HepG2 (cell line): ENCODE data around the gene THRA. TPM values are rescaled to one million over a fixed set of nuclear protein-coding genes. Genes with fewer than 3 reads are reported as not detected.

Experiments used
- AGO1 ChIP-seq: fragments of 200-400 bp; formaldehyde crosslinking; IDR thresholded peaks from 2 replicates; pipeline ENCODE4 v1.6.1; 2017; ENCODE audit warnings: mild to moderate bottlenecking, low read depth, low read length, moderate library complexity; ENCODE audit not compliant: poor library complexity, severe bottlenecking
- BORCS8-MEF2B ChIP-seq: sonication (generic); formaldehyde crosslinking; IDR thresholded peaks from 2 replicates; pipeline ENCODE4 v1.8.0; 2022; ENCODE audit warnings: mild to moderate bottlenecking, missing genetic modification reagents
- CEBPB ChIP-seq: IDR thresholded peaks from 2 replicates; pipeline ENCODE4 v1.6.1; 2011; ENCODE audit warnings: low read depth, low read length, improper control_type of control experiment, borderline replicate concordance
- CHD4 ChIP-seq: fragments of 200-600 bp; sonication (generic); IDR thresholded peaks from 2 replicates; pipeline ENCODE4 v1.7.0; 2017; ENCODE audit warnings: mild to moderate bottlenecking, low read length, borderline replicate concordance
- DMTF1 ChIP-seq: sonication (generic); formaldehyde crosslinking; IDR thresholded peaks from 2 replicates; pipeline ENCODE4 v1.4.0; 2020; ENCODE audit warnings: mild to moderate bottlenecking, missing genetic modification reagents
- HOXA5 ChIP-seq: sonication (generic); formaldehyde crosslinking; IDR thresholded peaks from 2 replicates; pipeline ENCODE4 v1.4.0; 2020; ENCODE audit warnings: missing genetic modification reagents
- KAT7 ChIP-seq: IDR thresholded peaks from 2 replicates; pipeline ENCODE4 v1.6.1; 2018; ENCODE audit warnings: borderline replicate concordance, missing compliant biosample characterization
- NFE2 ChIP-seq: sonication (generic); formaldehyde crosslinking; IDR thresholded peaks from 2 replicates; pipeline ENCODE4 v1.4.0; 2020; ENCODE audit warnings: missing genetic modification reagents
- NR2C2 ChIP-seq: sonication (generic); formaldehyde crosslinking; IDR thresholded peaks from 2 replicates; pipeline ENCODE4 v1.4.0; 2020; ENCODE audit warnings: missing genetic modification reagents, mild to moderate bottlenecking, moderate library complexity, borderline replicate concordance
- PHF20 ChIP-seq: sonication (generic); formaldehyde crosslinking; IDR thresholded peaks from 2 replicates; pipeline ENCODE4 v1.5.0; 2020; ENCODE audit warnings: mild to moderate bottlenecking, missing genetic modification reagents
- RAD51 ChIP-seq: fragments of 450-650 bp; IDR thresholded peaks from 2 replicates; pipeline ENCODE4 v1.6.1; 2016; ENCODE audit warnings: borderline replicate concordance
- RBM22 ChIP-seq: fragments of 200-400 bp; formaldehyde crosslinking; optimal IDR thresholded peaks from 2 replicates; pipeline ENCODE3; 2017; ENCODE audit warnings: mild to moderate bottlenecking, low read length, moderate library complexity
- RCOR2 ChIP-seq: IDR thresholded peaks from 2 replicates; pipeline ENCODE4 v1.6.1; 2016; ENCODE audit warnings: missing biosample characterization, missing genetic modification reagents
- REXO4 ChIP-seq: sonication (generic); formaldehyde crosslinking; IDR thresholded peaks from 2 replicates; pipeline ENCODE4 v1.8.0; 2022; ENCODE audit warnings: missing genetic modification reagents, mild to moderate bottlenecking, borderline replicate concordance
- SCMH1 ChIP-seq: sonication (generic); formaldehyde crosslinking; IDR thresholded peaks from 2 replicates; pipeline ENCODE4 v1.9.0; 2021; ENCODE audit warnings: missing genetic modification reagents, mild to moderate bottlenecking, borderline replicate concordance
- ZC3H4 ChIP-seq: sonication (generic); formaldehyde crosslinking; IDR thresholded peaks from 2 replicates; pipeline ENCODE4 v1.4.0; 2020; ENCODE audit warnings: missing genetic modification reagents, borderline replicate concordance
- ZNF138 ChIP-seq: sonication (generic); formaldehyde crosslinking; IDR thresholded peaks from 2 replicates; pipeline ENCODE4 v1.5.0; 2020; ENCODE audit warnings: mild to moderate bottlenecking, low read depth, missing genetic modification reagents
- ZNF275 ChIP-seq: sonication (generic); formaldehyde crosslinking; IDR thresholded peaks from 2 replicates; pipeline ENCODE4 v1.8.0; 2022; ENCODE audit warnings: missing genetic modification reagents, mild to moderate bottlenecking, inconsistent platforms, borderline replicate concordance
- ZNF354B ChIP-seq: sonication (generic); formaldehyde crosslinking; IDR thresholded peaks from 2 replicates; pipeline ENCODE4 v1.8.0; 2022; ENCODE audit warnings: mild to moderate bottlenecking, missing genetic modification reagents
- ZNF496 ChIP-seq: sonication (generic); formaldehyde crosslinking; IDR thresholded peaks from 2 replicates; pipeline ENCODE4 v1.8.1; 2023; ENCODE audit warnings: mild to moderate bottlenecking, moderate library complexity, missing genetic modification reagents; ENCODE audit not compliant: insufficient replicate concordance
- ZNF644 ChIP-seq: IDR thresholded peaks from 2 replicates; pipeline ENCODE4 v1.6.1; 2016; ENCODE audit warnings: low read depth
- ZNF777 ChIP-seq: sonication (generic); formaldehyde crosslinking; IDR thresholded peaks from 2 replicates; pipeline ENCODE4 v1.4.0; 2020; ENCODE audit warnings: missing genetic modification reagents
- ZNF780A ChIP-seq: sonication (generic); formaldehyde crosslinking; IDR thresholded peaks from 2 replicates; pipeline ENCODE4 v1.8.0; 2022; ENCODE audit warnings: mild to moderate bottlenecking, missing genetic modification reagents, moderate library complexity
- ZNF816 ChIP-seq: sonication (generic); formaldehyde crosslinking; IDR thresholded peaks from 2 replicates; pipeline ENCODE4 v1.8.0; 2022; ENCODE audit warnings: missing genetic modification reagents, mild to moderate bottlenecking, borderline replicate concordance
- polyA plus RNA-seq, 8 experiments: library from polyadenylated mRNA; depleted of rRNA in 3 of 8; stranded (reverse) in 7 of 8; unstranded in 1 of 8; fragments of >200 nt; fragmentation: Illumina TruSeq in 4 of 8; extraction: Trizol in 4 of 8; gene quantifications; 2 replicates each; pipeline versions ENCODE4 v1.2.1 to v1.2.3, GENCODE V29; 2011 to 2016; ENCODE audit warnings: low read depth in 4 of 8, missing spikeins in 1 of 8, mixed read lengths in 1 of 8; ENCODE audit not compliant: insufficient read depth in 1 of 8
- total RNA-seq, 5 experiments: library from RNA; depleted of rRNA; stranded (reverse); fragments of >200 nt; fragmentation: Illumina TruSeq; extraction: Trizol; gene quantifications; 2 replicates each; pipeline ENCODE4 v1.2.3, GENCODE V29; 2016; ENCODE audit warnings: low read depth in 1 of 5
- TF ChIP-seq, protein P1 (sequence below): sonication (generic); formaldehyde crosslinking; IDR thresholded peaks from 2 replicates; pipeline ENCODE4 v1.8.1; 2023; ENCODE audit warnings: mild to moderate bottlenecking, missing genetic modification reagents
- TF ChIP-seq, protein P2 (sequence below): IDR thresholded peaks from 2 replicates; pipeline ENCODE4 v1.6.1; 2016; ENCODE audit warnings: missing genetic modification reagents, missing compliant biosample characterization

Gene THRA
- total and polyA plus RNA-seq, 2 of the 13 experiments (the other 11 are each of a cell fraction or from before 2014, with no cell fraction given): 8.0 to 9.9 TPM

- TF ChIP-seq ZNF496 (CRISPR knock-in tag): no peak
- TF ChIP-seq REXO4 (CRISPR knock-in tag): no peak
- no peak for TF ChIP-seq CHD4
- no peak for TF ChIP-seq CEBPB
- TF ChIP-seq ZNF275: no peak
- TF ChIP-seq SCMH1: no peak
- 0 out of 2 replicates have a peak, but pooled peaks have one; percentile 25 for TF ChIP-seq NFE2 (CRISPR knock-in tag)
- no peak for TF ChIP-seq ZNF644 (CRISPR knock-in tag)
- TF ChIP-seq ZNF138 (CRISPR knock-in tag): no peak
- TF ChIP-seq RCOR2 (CRISPR knock-in tag): 0 out of 2 replicates have a peak, but pooled peaks have one; percentile 57
- no peak for TF ChIP-seq DMTF1 (CRISPR knock-in tag)
- no peak for TF ChIP-seq PHF20 (CRISPR knock-in tag)
- TF ChIP-seq KAT7: no peak
- TF ChIP-seq ZNF816: no peak
- TF ChIP-seq NR2C2 (CRISPR knock-in tag): peak; percentile 57; the same call in 1 of the 2 replicates
- TF ChIP-seq ZNF354B: no peak
- TF ChIP-seq HOXA5 (CRISPR knock-in tag): no peak
- TF ChIP-seq, protein P1, sequence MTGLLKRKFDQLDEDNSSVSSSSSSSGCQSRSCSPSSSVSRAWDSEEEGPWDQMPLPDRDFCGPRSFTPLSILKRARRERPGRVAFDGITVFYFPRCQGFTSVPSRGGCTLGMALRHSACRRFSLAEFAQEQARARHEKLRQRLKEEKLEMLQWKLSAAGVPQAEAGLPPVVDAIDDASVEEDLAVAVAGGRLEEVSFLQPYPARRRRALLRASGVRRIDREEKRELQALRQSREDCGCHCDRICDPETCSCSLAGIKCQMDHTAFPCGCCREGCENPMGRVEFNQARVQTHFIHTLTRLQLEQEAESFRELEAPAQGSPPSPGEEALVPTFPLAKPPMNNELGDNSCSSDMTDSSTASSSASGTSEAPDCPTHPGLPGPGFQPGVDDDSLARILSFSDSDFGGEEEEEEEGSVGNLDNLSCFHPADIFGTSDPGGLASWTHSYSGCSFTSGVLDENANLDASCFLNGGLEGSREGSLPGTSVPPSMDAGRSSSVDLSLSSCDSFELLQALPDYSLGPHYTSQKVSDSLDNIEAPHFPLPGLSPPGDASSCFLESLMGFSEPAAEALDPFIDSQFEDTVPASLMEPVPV: no peak
- no peak for TF ChIP-seq ZNF780A (CRISPR knock-in tag)
- peak; percentile 58; the same call in 1 of the 2 replicates for TF ChIP-seq BORCS8-MEF2B (CRISPR knock-in tag)
- TF ChIP-seq RAD51: no peak
- no peak for TF ChIP-seq RBM22
- no peak for TF ChIP-seq AGO1
- TF ChIP-seq ZNF777 (CRISPR knock-in tag): no peak
- TF ChIP-seq ZC3H4: no peak
- TF ChIP-seq, protein P2, sequence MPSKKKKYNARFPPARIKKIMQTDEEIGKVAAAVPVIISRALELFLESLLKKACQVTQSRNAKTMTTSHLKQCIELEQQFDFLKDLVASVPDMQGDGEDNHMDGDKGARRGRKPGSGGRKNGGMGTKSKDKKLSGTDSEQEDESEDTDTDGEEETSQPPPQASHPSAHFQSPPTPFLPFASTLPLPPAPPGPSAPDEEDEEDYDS (CRISPR knock-in tag): no peak
These were observed 12.6 kb downstream of the THRA start (continued) for GRCh38 chr17:40075201-40075941.
